ENCODE data around the gene NDUFC1.

Gene NDUFC1

GRCh38 chr4:139300431-139301112 lies 1.7 kb downstream of the NDUFC1 start:
- peak overlapping the region; percentile 92 to 96 for H3K9ac ChIP-seq (ENCODE audit: low read depth in 1 of 2, low read length in 2 of 2)
- H3K27ac ChIP-seq (ENCODE audit: low read depth in 2 of 2, low read length in 2 of 2), result peak overlapping the region; percentile 93 to 98
- no peaks in the 10 kb centered on the region for H3K9me3 ChIP-seq (ENCODE audit: control insufficient read depth in 2 of 2, low read length in 2 of 2)
- peaks cover 17 to 25% of the 10 kb centered on the region in 2 donors for H3K4me1 ChIP-seq (ENCODE audit: control insufficient read depth in 2 of 2, insufficient read depth in 2 of 2, low read length in 2 of 2)
- no peaks in the 10 kb centered on the region for H3K27me3 ChIP-seq (ENCODE audit: control insufficient read depth in 2 of 2, insufficient read depth in 2 of 2, low read length in 2 of 2)
- peaks cover 0 to under 1% of the 10 kb centered on the region in 2 donors for H3K36me3 ChIP-seq (ENCODE audit: control insufficient read depth in 2 of 2, insufficient read depth in 2 of 2, low read length in 2 of 2)
- H3K4me3 ChIP-seq (ENCODE audit: low read length in 2 of 2), result peak overlapping the region; percentile 84 to 99

- Histone ChIP-seq H3K27me3 (ENCODE audit: control insufficient read depth in 2 of 2, insufficient read depth in 2 of 2, low read length in 2 of 2) (no peaks in the 10 kb centered on the region), H3K9me3 (ENCODE audit: control insufficient read depth in 2 of 2, low read length in 2 of 2) (no peaks in the 10 kb centered on the region), H3K36me3 (ENCODE audit: control insufficient read depth in 2 of 2, insufficient read depth in 2 of 2, low read length in 2 of 2) (no peaks in the 10 kb centered on the region), H3K9ac (ENCODE audit: low read depth in 1 of 2, low read length in 2 of 2) (peak overlapping the region; percentile 92 to 96), H3K27ac (ENCODE audit: low read depth in 2 of 2, low read length in 2 of 2) (no peak overlapping the region), H3K4me3 (ENCODE audit: low read length in 2 of 2) (peak overlapping the region in 1 of 2 donors; percentile 99), H3K4me1 (ENCODE audit: control insufficient read depth in 2 of 2, insufficient read depth in 2 of 2, low read length in 2 of 2) (peaks cover 17 to 27% of the 10 kb centered on the region in 2 donors)
Measured at GRCh38 chr4:139299536-139299935, 2.7 kb downstream of the NDUFC1 start.

- Histone ChIP-seq H3K36me3 (ENCODE audit: control insufficient read depth in 2 of 2, insufficient read depth in 2 of 2, low read length in 2 of 2) (peaks cover 5 to 8% of the 10 kb centered on the region in 2 donors), H3K27ac (ENCODE audit: low read depth in 2 of 2, low read length in 2 of 2) (no peak overlapping the region), H3K4me3 (ENCODE audit: low read length in 2 of 2) (no peak overlapping the region), H3K9ac (ENCODE audit: low read depth in 1 of 2, low read length in 2 of 2) (no peak overlapping the region), H3K27me3 (ENCODE audit: control insufficient read depth in 2 of 2, insufficient read depth in 2 of 2, low read length in 2 of 2) (no peaks in the 10 kb centered on the region), H3K4me1 (ENCODE audit: control insufficient read depth in 2 of 2, insufficient read depth in 2 of 2, low read length in 2 of 2) (peaks cover 7 to 14% of the 10 kb centered on the region in 2 donors), H3K9me3 (ENCODE audit: control insufficient read depth in 2 of 2, low read length in 2 of 2) (no peaks in the 10 kb centered on the region)
Measured at GRCh38 chr4:139297001-139297410, 5.3 kb downstream of the NDUFC1 start.

GRCh38 chr4:139295942-139296299 lies 6.4 kb downstream of the NDUFC1 start:
- Histone ChIP-seq H3K4me1 (ENCODE audit: control insufficient read depth in 2 of 2, insufficient read depth in 2 of 2, low read length in 2 of 2) (peaks cover 7 to 14% of the 10 kb centered on the region in 2 donors), H3K27me3 (ENCODE audit: control insufficient read depth in 2 of 2, insufficient read depth in 2 of 2, low read length in 2 of 2) (no peaks in the 10 kb centered on the region), H3K9me3 (ENCODE audit: control insufficient read depth in 2 of 2, low read length in 2 of 2) (no peaks in the 10 kb centered on the region), H3K4me3 (ENCODE audit: low read length in 2 of 2) (peak overlapping the region; percentile 91 to 92), H3K36me3 (ENCODE audit: control insufficient read depth in 2 of 2, insufficient read depth in 2 of 2, low read length in 2 of 2) (peaks cover 6 to 13% of the 10 kb centered on the region in 2 donors), H3K9ac (ENCODE audit: low read depth in 1 of 2, low read length in 2 of 2) (peak overlapping the region; percentile 56 to 95), H3K27ac (ENCODE audit: low read depth in 2 of 2, low read length in 2 of 2) (peak overlapping the region in 1 of 2 donors; percentile 82)

- no peaks in the 10 kb centered on the region for H3K27me3 ChIP-seq (ENCODE audit: control insufficient read depth in 2 of 2, insufficient read depth in 2 of 2, low read length in 2 of 2)
- peak overlapping the region; percentile 83 to 95 for H3K9ac ChIP-seq (ENCODE audit: low read depth in 1 of 2, low read length in 2 of 2)
- peaks cover 7 to 14% of the 10 kb centered on the region in 2 donors for H3K4me1 ChIP-seq (ENCODE audit: control insufficient read depth in 2 of 2, insufficient read depth in 2 of 2, low read length in 2 of 2)
- H3K9me3 ChIP-seq (ENCODE audit: control insufficient read depth in 2 of 2, low read length in 2 of 2), result no peaks in the 10 kb centered on the region
- H3K36me3 ChIP-seq (ENCODE audit: control insufficient read depth in 2 of 2, insufficient read depth in 2 of 2, low read length in 2 of 2), result peaks cover 6 to 13% of the 10 kb centered on the region in 2 donors
- peak overlapping the region; percentile 91 to 92 for H3K4me3 ChIP-seq (ENCODE audit: low read length in 2 of 2)
- peak overlapping the region; percentile 77 to 82 for H3K27ac ChIP-seq (ENCODE audit: low read depth in 2 of 2, low read length in 2 of 2)
Measured at GRCh38 chr4:139295206-139295941, 6.9 kb downstream of the NDUFC1 start.

- Histone ChIP-seq H3K4me1 (ENCODE audit: control insufficient read depth in 2 of 2, insufficient read depth in 2 of 2, low read length in 2 of 2) (no peaks in the 10 kb centered on the region), H3K27me3 (ENCODE audit: control insufficient read depth in 2 of 2, insufficient read depth in 2 of 2, low read length in 2 of 2) (no peaks in the 10 kb centered on the region), H3K4me3 (ENCODE audit: low read length in 2 of 2) (no peak overlapping the region), H3K9ac (ENCODE audit: low read depth in 1 of 2, low read length in 2 of 2) (no peak overlapping the region), H3K36me3 (ENCODE audit: control insufficient read depth in 2 of 2, insufficient read depth in 2 of 2, low read length in 2 of 2) (peaks cover 3 to 8% of the 10 kb centered on the region in 2 donors), H3K9me3 (ENCODE audit: control insufficient read depth in 2 of 2, low read length in 2 of 2) (no peaks in the 10 kb centered on the region), H3K27ac (ENCODE audit: low read depth in 2 of 2, low read length in 2 of 2) (no peak overlapping the region)
Measured at GRCh38 chr4:139286186-139286698, 16.0 kb downstream of the NDUFC1 start.

- Histone ChIP-seq H3K9me3 (ENCODE audit: control insufficient read depth in 2 of 2, low read length in 2 of 2) (no peaks in the 10 kb centered on the region), H3K27me3 (ENCODE audit: control insufficient read depth in 2 of 2, insufficient read depth in 2 of 2, low read length in 2 of 2) (peaks cover 8 to 20% of the 10 kb centered on the region in 2 donors), H3K36me3 (ENCODE audit: control insufficient read depth in 2 of 2, insufficient read depth in 2 of 2, low read length in 2 of 2) (no peaks in the 10 kb centered on the region), H3K9ac (ENCODE audit: low read depth in 1 of 2, low read length in 2 of 2) (no peak overlapping the region), H3K4me3 (ENCODE audit: low read length in 2 of 2) (no peak overlapping the region), H3K27ac (ENCODE audit: low read depth in 2 of 2, low read length in 2 of 2) (no peak overlapping the region), H3K4me1 (ENCODE audit: control insufficient read depth in 2 of 2, insufficient read depth in 2 of 2, low read length in 2 of 2) (peaks cover 3 to 8% of the 10 kb centered on the region in 2 donors)
Measured at GRCh38 chr4:139282721-139283075, 19.6 kb downstream of the NDUFC1 start.

- peaks cover 8 to 20% of the 10 kb centered on the region in 2 donors for H3K27me3 ChIP-seq (ENCODE audit: control insufficient read depth in 2 of 2, insufficient read depth in 2 of 2, low read length in 2 of 2)
- H3K36me3 ChIP-seq (ENCODE audit: control insufficient read depth in 2 of 2, insufficient read depth in 2 of 2, low read length in 2 of 2), result no peaks in the 10 kb centered on the region
- no peak overlapping the region for H3K27ac ChIP-seq (ENCODE audit: low read depth in 2 of 2, low read length in 2 of 2)
- no peak overlapping the region for H3K4me3 ChIP-seq (ENCODE audit: low read length in 2 of 2)
- peaks cover 3 to 8% of the 10 kb centered on the region in 2 donors for H3K4me1 ChIP-seq (ENCODE audit: control insufficient read depth in 2 of 2, insufficient read depth in 2 of 2, low read length in 2 of 2)
- H3K9me3 ChIP-seq (ENCODE audit: control insufficient read depth in 2 of 2, low read length in 2 of 2), result no peaks in the 10 kb centered on the region
- no peak overlapping the region for H3K9ac ChIP-seq (ENCODE audit: low read depth in 1 of 2, low read length in 2 of 2)
Measured at GRCh38 chr4:139282065-139282720, 20.1 kb downstream of the NDUFC1 start.

GRCh38 chr4:139279760-139280620 lies 22.3 kb downstream of the NDUFC1 start, which contains the start of gene MGARP:
TSS of gene MGARP (minus strand) at chr4:139280225. CDS start at chr4:139280158, 67 bp downstream.
- Histone ChIP-seq H3K27ac (ENCODE audit: low read depth in 2 of 2, low read length in 2 of 2) (no peak within 1 kb of the TSS), H3K4me1 (ENCODE audit: control insufficient read depth in 2 of 2, insufficient read depth in 2 of 2, low read length in 2 of 2) (peaks cover 3 to 8% of the 10 kb centered on the region in 2 donors), H3K9me3 (ENCODE audit: control insufficient read depth in 2 of 2, low read length in 2 of 2) (no peaks in the 10 kb centered on the region), H3K36me3 (ENCODE audit: control insufficient read depth in 2 of 2, insufficient read depth in 2 of 2, low read length in 2 of 2) (no peaks in the 10 kb centered on the region), H3K4me3 (ENCODE audit: low read length in 2 of 2) (peak within 1 kb of the TSS; percentile 8 to 64), H3K9ac (ENCODE audit: low read depth in 1 of 2, low read length in 2 of 2) (no peak within 1 kb of the TSS), H3K27me3 (ENCODE audit: control insufficient read depth in 2 of 2, insufficient read depth in 2 of 2, low read length in 2 of 2) (peaks cover 8 to 20% of the 10 kb centered on the region in 2 donors)

Data from mucosa of rectum (tissue), 2 donors.